WTC11 (cell line): ENCODE measurements around the gene SNAPC5.

Experiments used
- ARID4B ChIP-seq: sonication (generic); formaldehyde crosslinking; IDR thresholded peaks from 2 replicates; pipeline ENCODE4 v1.8.0; 2023; ENCODE audit warnings: missing genetic modification reagents, mild to moderate bottlenecking, borderline replicate concordance
- CTCF ChIP-seq: fragments of 200-600 bp; IDR thresholded peaks from 2 replicates; pipeline ENCODE4 v1.8.0; 2022; ENCODE audit warnings: antibody characterized with exemption
- E2F5 ChIP-seq: sonication (generic); formaldehyde crosslinking; IDR thresholded peaks from 2 replicates; pipeline ENCODE4 v1.8.1; 2022; ENCODE audit warnings: mild to moderate bottlenecking, moderate library complexity, missing genetic modification reagents
- EMX1 ChIP-seq: fragments of 250-450 bp; sonication (Bioruptor Pico); IDR thresholded peaks from 2 replicates; pipeline ENCODE4 v1.8.0; 2021; ENCODE audit warnings: mild to moderate bottlenecking
- JUN ChIP-seq: sonication (generic); formaldehyde crosslinking; IDR thresholded peaks from 2 replicates; pipeline ENCODE4 v1.8.0; 2023; ENCODE audit warnings: mild to moderate bottlenecking, missing genetic modification reagents
- TF ChIP-seq, protein P1 (sequence below): sonication (generic); formaldehyde crosslinking; conservative IDR thresholded peaks from 2 replicates; pipeline ENCODE4 v1.8.1; 2022; ENCODE audit warnings: mild to moderate bottlenecking, missing genetic modification reagents

GRCh38 chr15:66454143-66454542 lies 43.4 kb downstream of the SNAPC5 start:
- TF ChIP-seq CTCF (no peak), JUN (no peak), E2F5 (CRISPR knock-in tag) (no peak), EMX1 (no peak), ARID4B (CRISPR knock-in tag) (no peak)
- TF ChIP-seq, protein P1, sequence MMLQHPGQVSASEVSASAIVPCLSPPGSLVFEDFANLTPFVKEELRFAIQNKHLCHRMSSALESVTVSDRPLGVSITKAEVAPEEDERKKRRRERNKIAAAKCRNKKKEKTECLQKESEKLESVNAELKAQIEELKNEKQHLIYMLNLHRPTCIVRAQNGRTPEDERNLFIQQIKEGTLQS (CRISPR knock-in tag): no peak
